Cardiac fibroblast (primary cell): ENCODE measurements around the gene TGFBI.

Source experiments
- DNase-seq, 2 donors: peaks; one replicate each; pipeline versions ENCODE4 v3.0.0 to v3.0.0-alpha.2; 2010; ENCODE audit warnings: low read depth in 2 of 2
- H3K4me3 ChIP-seq, 2 donors: replicated peaks in 1 of 2; 1 replicate in 1 of 2; 2 replicates in 1 of 2; pipeline ENCODE4 v1.5.1; 2011; ENCODE audit warnings: low read depth in 2 of 2, low read length in 2 of 2, mild to moderate bottlenecking in 2 of 2, moderate library complexity in 1 of 2
- TF ChIP-seq, protein P1 (sequence below): IDR thresholded peaks from one replicate; pipeline ENCODE4 v1.5.1; 2011; ENCODE audit warnings: low read depth, mild to moderate bottlenecking, low read length, inconsistent platforms

Gene TGFBI

DNA sequence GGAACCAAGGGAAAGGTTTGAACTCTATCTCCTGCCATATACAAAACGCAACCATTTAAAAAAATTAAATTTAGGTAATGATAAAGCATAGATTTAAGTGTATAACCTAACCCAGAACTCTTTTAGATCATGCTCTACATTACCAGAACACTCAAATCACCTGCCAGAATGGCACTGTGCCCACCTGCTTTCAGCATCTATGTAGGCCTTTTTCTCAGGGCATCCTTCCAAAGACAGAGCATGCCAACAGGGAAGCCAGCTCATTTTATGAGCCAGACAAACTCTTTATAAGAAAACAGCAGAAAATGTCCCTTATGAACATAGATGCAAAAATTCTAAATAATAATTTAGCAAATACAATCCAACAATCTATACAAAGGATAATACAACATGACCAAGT is 55.9 kb downstream of the TGFBI start:
- H3K4me3 ChIP-seq, result no peak overlapping the region
- TF ChIP-seq, protein P1, sequence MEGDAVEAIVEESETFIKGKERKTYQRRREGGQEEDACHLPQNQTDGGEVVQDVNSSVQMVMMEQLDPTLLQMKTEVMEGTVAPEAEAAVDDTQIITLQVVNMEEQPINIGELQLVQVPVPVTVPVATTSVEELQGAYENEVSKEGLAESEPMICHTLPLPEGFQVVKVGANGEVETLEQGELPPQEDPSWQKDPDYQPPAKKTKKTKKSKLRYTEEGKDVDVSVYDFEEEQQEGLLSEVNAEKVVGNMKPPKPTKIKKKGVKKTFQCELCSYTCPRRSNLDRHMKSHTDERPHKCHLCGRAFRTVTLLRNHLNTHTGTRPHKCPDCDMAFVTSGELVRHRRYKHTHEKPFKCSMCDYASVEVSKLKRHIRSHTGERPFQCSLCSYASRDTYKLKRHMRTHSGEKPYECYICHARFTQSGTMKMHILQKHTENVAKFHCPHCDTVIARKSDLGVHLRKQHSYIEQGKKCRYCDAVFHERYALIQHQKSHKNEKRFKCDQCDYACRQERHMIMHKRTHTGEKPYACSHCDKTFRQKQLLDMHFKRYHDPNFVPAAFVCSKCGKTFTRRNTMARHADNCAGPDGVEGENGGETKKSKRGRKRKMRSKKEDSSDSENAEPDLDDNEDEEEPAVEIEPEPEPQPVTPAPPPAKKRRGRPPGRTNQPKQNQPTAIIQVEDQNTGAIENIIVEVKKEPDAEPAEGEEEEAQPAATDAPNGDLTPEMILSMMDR, result no peak
- DNase-seq, result peak in 1 of 2 donors; percentile 71

DNA sequence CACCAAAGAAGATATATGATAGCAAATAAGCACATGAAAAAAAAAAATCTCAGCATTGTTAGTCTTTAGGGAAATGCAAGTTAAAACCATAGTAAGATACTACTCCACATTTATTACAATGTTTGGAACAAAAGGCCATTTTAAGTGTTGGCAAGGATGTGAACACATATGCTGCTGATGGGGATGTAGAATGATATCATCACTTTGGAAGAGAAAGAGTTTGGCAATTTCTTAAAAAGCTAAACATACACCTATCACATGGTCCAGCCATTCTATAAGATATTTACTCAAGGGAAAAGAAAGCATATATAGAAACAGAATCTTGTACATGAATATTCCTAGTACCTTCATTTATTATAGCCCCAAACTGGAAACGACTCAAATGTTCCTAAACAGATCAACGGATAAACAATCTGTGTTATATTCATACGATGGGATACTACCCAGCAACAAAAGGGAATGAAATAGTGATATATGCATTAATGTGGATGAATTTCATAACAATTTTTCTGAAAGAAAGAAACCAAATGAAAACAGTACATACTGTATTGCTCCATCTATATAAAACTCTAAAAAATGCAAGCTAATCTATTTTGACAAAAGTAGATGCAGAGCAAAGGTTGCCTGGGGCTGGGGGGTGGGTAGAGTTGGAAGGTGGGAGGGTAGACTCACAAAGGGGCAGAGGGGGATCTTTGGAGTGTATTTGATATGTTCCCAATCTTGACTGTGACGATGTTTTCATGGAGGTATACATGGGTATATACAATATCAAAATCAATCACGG is 58.2 kb downstream of the TGFBI start:
- DNase-seq, result no peak
- TF ChIP-seq, protein P1, result no peak
- H3K4me3 ChIP-seq, result no peak overlapping the region

DNA sequence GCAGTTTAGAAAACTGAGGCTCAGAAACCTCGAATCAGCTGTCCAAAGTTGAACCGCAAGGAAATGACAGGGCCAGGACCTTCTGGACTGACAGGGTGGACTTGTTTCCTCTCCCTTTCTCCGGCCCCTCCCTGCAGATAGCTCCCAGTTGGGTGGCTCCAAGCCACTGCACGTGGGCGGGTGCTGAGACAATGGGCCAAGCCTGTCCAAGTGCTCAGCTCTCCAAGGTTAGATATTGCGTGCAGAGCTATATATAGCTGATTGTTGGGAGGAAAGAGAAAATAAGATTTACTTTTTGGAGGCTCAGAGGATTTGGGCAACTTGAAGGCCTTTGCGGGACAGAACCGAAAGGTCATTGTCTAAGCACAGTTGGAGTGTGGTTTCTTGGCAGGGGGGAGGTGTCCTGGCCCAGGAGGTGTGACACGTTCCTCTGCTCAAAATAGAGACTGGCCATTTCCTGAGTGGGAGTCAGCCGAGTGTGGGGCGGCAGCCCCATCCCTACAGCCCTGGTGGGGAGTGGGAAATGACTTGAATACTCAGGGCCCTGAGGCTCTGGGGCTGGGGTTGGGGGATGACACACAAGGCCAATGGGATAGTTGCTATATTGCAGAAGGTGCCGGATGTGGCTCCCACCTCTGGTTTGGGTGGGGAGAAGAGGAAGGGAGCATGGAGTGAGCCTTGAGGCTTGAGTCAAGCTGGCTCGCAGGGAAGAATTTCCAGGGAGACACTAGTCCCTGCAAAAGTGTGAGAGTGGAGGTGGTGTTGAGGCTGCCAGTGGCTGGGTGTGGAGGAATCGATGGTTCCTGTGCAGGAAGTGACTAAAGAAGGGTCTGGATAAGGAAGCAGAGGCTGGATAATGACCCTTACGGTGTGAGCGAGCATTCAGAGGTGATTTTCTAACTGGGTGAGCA is 59.4 kb downstream of the TGFBI start:
- DNase-seq, result peak; percentile 76 to 93
- TF ChIP-seq, protein P1, result no peak
- no peak overlapping the region for H3K4me3 ChIP-seq

DNA sequence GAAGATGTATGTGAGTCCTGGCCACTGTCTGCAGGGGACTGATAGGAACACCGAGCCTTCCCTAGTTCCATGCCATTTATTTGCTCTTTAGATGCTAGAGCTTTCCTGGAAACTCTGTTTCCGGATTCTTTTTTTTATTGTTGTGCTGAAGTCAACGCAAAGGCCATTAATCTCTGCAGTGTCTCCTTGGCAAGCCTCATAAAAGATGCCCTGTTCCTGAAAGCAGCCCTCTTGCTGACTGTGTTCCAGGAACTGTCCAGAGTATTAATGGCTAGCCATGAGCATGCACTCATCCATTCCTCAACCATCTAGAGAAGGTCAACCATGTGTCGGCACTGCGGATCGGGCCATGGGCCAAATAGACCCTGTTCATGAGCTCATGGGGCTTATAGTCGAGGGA is 61.0 kb downstream of the TGFBI start:
- TF ChIP-seq, protein P1, result no peak
- no peak overlapping the region for H3K4me3 ChIP-seq
- DNase-seq, result no peak

DNA sequence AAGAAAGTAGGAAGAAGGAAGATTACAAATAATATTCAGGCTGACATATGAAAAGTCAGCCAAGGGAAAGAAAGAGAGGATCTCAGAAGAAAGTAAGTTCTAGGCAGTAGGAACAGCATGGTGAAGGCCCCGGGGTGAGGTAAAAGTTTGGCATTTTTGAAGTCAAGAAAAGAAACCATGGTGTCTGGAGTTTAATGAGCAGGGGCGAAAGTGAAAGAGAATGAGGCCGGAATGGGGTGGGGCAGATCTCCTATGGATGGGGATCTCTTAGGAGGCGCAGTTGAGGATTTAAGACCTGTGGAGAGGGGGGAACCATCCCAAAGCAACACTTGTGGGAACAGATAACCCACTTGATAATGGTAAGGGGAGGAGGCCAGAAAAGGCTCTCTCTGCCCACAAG is 61.5 kb downstream of the TGFBI start:
- TF ChIP-seq, protein P1, result no peak
- H3K4me3 ChIP-seq, result no peak overlapping the region

DNA sequence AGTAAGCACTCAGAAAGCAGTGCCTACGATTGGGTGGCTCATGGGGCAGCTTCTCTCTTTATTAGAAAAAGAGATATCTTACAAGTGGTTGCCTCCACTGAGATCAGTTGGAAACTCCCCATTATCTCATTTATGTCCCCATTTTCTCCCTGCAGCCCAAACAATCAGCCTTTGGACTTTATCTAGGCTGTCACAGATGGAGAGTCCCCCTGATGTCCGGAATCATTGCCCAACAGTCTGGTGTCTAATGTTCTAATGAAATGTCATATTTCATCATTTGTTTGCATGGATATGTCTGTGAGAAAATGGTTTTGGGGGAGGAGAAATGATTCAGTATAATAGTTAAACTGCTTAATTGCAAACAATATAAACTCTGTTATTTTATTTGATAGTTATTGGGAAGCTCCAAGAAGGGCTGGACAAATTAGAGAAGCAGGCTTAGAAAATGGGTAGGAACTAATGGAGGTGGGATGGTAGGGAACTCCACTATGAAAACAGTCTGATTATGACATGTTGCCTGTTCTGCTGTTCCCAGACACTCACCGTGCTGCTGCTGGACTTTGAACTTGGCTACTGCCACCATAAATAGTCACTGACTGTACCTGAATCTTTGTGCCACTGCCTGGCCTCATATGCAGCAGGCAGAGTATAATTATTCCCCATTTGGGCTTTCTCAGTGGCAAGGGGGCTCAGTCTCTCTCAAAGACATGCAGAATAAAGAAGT is 65.6 kb downstream of the TGFBI start:
- TF ChIP-seq, protein P1, result no peak
- DNase-seq, result no peak
- no peak overlapping the region for H3K4me3 ChIP-seq

More for the DNA sequence above, 61.5 kb downstream of the TGFBI start:
- DNase-seq, result no peak
